ENCODE results near the gene MINDY1. TPM values are rescaled to one million over a fixed set of nuclear protein-coding genes. Genes with fewer than 3 reads are reported as not detected.
A peak's percentile ranks its signal among the peaks of the same experiment; 100 is the strongest.

MINDY1 gene
- total and polyA plus RNA-seq, 9 of the 15 experiments (the other 6 are each of a cell fraction or from before 2014, with no cell fraction given), result 0.49 to 11.0 (median 6.0) TPM

GRCh38 chr1:151013518-151013917 lies 6.8 kb upstream of the MINDY1 start (continued):
- no peak for TF ChIP-seq ZSCAN32 (CRISPR knock-in tag; IDR thresholded peaks at IDR 0.05)
- TF ChIP-seq RCOR1 (IDR thresholded peaks at IDR 0.05; ENCODE audit: borderline replicate concordance in 1 of 2, low read depth in 2 of 2, low read length in 2 of 2), result peak in 1 of 2 experiments; percentile 43; a peak in 1 of 4 replicates
- TF ChIP-seq ATF7 (IDR thresholded peaks at IDR 0.05), result peak; percentile 43; the same call in 1 of the 2 replicates
- 0 out of 2 replicates have a peak, but pooled peaks have one; percentile 37 for TF ChIP-seq CREB3L1 (IDR thresholded peaks at IDR 0.05; ENCODE audit: borderline replicate concordance, low read depth)
- no peak for TF ChIP-seq FOXM1 (IDR thresholded peaks at IDR 0.05; ENCODE audit: low read depth)
- TF ChIP-seq FOXM1 (CRISPR knock-in tag; IDR thresholded peaks at IDR 0.05; ENCODE audit: low read depth), result no peak
- TF ChIP-seq PTBP1 (IDR thresholded peaks at IDR 0.05; ENCODE audit: low read depth, low read length), result no peak
- TF ChIP-seq LARP7 (IDR thresholded peaks at IDR 0.05), result no peak
- TF ChIP-seq CXXC5 (CRISPR knock-in tag; IDR thresholded peaks at IDR 0.05), result 0 out of 2 replicates have a peak, but pooled peaks have one; percentile 7
- no peak for TF ChIP-seq PRDM10 (IDR thresholded peaks at IDR 0.05; ENCODE audit: partially characterized antibody)
- no peak for TF ChIP-seq BCL6 (CRISPR knock-in tag; IDR thresholded peaks at IDR 0.05)
- TF ChIP-seq NRF1 (conservative IDR thresholded peaks at IDR 0.05 in 1 of 2, IDR thresholded peaks at IDR 0.05 in 1 of 2), result no peak
- no peak for TF ChIP-seq ZNF274 (IDR thresholded peaks at IDR 0.05; ENCODE audit: borderline replicate concordance, low read depth, low read length)
- no peak for TF ChIP-seq KLF6 (CRISPR knock-in tag; IDR thresholded peaks at IDR 0.05; ENCODE audit: borderline replicate concordance)
- peak; percentile 44 to 71; a peak in 3 of 4 replicates for TF ChIP-seq MNT (conservative IDR thresholded peaks at IDR 0.05)

All from K562 (cell line).